OCI-M2 (cell line): ENCODE data around the gene MSRB1.
"Not testable (repeated sequence)": the region's sequence is repeated elsewhere in the genome, so short reads cannot be mapped to it uniquely, and the experiment has no call there.

ENCODE experiments used
- DNase-seq: peaks from one replicate; lab custom pipeline; 2025; ENCODE audit not compliant: unreplicated experiment; lab: John Stamatoyannopoulos, UW

Gene MSRB1

DNA sequence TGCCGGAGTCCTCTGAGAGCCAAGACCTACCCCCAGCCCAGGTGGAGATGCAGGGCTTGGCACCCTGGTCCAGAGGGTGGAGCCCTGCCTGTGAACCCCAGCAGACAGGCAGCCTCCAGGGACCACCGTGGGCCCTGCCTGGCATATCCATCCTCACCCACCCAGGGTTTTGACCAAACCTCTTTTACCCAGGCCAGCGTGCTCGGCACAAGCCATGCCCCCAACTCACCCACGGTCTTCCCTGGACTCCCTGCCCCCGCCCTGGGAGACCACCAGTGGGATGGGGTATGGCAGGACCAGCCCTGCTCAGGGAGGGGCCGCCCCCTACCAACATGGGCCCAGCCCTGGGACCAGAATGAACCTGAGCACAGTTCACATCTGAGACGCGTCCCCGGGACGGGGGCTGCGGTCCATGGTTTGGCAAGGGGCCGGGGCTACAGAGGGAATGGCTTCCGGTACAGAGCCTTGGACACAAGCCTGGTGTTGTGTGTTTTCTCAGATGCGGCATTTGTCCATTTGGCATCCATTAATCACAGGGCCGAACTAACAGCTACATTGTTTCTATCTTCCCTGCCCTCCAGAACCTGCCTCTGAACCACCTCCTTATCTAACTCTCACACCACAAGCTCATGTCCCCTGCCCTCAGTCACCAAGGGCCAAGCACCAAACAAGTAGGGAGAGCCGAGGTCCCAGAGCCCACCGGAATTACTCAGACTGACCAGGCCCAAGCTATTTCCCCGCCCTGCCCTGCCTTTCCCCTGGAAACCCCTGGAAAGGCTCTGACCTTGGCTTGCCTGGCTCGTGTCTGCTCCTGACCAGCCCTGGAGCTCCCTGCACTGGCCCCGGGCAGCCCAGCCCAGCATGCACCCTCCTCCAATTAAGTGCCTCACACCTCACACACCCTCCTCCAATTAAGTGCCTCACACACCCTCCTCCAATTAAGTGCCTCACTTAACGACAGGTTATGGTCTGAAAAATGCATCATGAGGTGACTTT is 38.9 kb downstream of the MSRB1 start:
- no peak for DNase-seq

DNA sequence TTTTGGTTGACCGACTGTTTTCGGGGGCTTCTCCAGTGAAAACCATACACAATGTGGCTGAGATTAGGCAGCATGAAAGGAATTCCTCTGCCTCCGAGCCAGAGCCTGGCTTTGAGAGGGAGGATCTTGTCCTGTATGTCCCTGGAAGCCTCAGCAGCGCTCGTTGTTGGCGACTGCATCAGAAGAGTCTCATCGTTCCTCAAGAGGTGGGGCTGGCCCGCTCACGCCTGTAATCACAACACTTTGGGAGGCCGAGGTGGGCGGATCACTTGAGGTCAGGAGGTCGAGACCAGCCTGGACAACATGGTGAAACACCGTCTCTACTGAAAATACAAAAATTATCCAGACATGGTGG is 39.8 kb downstream of the MSRB1 start:
- DNase-seq: no peak

DNA sequence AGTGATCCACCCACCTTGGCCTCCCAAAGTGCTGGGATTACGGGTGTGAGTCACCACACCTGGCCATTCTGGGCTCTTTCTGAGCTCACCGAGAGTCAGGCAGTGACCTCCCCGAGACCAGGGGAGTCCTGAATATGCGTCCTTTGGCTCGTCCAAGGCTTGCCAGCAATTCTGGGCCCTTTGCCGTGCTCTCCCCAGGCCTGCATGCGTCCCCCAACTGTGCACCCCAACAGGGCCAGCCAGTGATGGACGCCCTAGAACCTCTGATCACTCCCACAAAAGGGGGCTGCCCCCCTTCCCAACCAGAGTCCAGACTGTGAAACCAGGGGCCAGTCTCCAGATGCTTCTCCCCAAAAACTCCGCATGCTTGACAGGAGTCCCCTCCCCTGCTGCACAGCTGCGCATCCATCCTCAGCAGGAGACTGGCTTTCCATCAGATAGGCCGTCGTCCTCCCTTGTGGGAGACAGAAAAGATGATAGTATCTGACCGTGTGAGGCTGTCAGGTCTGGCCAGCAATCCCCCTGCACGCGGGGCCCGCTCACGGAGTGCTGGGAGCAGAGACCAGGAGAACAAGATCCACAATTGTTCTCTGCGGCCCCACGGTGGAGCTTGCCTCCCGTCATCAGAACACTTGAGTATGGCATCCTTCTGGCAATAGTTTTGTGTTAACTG is 40.3 kb downstream of the MSRB1 start:
- DNase-seq: no peak

DNA sequence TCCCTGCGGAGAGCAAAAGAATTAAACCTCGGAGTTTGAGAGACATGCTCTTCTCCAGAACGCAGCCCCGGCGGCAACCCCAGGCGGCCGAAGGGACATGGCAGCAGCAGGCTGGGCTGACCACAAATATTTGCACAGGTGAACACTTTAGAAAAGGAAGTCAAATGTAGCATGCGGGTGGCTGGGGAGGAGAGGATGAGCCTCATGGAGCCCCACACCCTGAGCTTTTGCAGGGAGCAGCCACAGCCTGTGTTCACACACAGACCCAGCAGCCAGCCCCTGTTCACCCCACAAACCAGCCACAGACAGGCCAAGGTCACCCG is 42.6 kb downstream of the MSRB1 start:
- no peak for DNase-seq

DNA sequence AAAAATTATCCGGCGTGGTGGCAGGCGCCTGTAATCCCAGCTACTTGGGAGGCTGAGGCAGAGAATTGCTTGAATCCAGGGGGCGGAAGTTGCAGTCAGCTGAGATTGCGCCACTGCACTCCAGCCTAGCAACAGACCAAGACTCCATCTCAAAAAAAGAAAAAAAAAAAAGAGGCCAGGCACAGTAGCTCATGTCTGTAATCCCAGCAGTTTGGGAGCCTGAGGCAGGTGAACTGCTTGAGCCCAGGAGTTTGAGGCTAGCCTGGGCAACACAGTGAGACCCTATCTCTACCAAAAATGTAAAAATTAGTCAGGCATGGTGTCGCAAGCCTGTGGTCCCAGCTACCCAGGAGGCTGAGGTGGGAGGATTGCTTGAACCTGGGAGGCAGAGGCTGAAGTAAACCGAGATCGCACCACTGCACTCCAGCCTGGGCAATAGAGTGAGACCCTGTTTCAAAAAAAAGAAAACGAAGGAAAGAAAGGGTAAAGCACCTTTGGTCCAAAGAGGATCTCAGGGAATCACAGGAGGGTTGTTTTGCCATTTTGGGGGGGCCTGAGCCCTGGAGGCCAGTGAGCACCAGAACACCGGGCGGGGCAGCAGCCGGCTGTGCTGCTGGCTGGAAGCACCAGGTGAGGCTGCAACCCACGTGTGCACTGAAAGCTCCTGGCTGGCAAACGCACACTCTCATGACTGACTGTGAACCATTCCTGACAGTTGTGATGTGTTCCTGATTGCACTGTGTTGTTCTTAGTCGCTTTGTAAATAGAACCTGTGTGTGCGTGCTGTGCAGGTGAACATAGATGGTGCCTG is 43.2 kb downstream of the MSRB1 start:
- DNase-seq: no peak

DNA sequence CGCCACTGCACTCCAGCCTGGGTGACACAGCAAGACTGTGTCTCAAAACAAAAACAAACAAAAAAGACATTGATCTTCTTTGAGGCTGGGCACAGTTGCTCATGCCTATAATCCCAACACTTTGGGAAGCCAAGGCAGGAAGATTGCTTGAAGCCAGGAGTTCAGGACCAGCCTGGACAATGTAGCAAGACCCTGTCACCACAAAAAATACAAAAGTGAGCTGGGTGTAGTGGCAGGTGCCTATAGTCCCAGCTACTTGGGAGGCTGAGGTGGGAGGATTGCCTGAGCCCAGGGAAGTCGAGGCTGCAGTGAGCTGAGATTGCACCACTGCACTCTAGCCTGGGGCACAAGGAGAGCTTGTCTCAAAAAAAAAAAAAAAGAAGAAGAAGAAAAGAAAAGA is 45.3 kb downstream of the MSRB1 start:
- not testable (repeated sequence) for DNase-seq

DNA sequence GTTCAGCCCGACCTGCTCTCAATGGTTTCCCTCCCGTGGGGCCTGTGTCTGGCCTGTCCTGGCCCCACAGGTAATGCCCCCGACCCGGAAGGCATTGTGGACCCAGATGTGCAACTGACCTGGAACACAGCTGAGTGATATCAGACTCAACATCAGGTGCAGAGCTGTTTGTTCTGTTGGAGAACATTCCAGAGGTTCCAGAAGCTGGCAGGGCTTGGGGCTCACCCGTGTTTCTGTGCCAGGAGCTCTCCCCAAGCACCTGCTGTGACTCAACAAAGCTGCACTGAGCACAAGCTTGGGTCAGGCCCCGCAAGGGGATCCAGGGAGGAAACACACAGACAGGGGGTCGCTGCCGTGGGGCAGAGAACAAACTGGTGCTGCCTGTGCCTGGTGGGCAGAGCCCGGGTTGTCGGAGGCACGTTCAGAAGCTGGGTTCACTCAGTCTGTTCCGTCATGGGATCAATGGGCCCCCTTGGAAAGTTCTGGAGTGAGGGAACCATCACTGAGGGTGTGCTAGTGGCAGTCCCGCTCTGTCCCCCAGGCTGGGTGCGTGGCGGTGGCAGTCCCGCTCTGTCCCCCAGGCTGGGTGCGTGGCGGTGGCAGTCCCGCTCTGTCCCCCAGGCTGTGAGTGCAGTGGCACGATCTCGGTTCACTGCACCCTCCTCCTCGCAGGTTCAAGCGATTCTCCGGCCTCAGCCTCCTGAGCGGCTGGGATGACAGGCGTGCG is 46.9 kb downstream of the MSRB1 start:
- DNase-seq: no peak

DNA sequence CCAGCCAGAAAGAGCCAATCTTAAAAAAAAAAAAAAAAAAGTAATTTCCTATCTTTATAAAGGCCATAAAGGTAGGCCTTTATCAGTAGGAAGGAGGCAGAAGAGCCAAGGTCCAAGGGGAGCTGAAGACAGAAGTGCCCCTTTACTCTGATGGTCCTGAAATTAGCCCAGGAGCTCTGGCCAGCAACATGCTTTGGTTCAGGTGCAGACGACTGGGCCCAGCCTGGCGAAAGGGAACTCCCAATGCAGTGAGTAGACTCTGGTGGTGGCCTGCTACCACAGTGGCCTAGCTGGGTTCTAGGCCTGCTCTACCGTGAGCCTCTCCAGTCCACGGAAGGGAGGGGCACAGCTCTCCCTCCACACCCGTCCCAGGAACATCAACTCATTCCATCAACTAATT is 47.9 kb downstream of the MSRB1 start:
- no peak for DNase-seq

DNA sequence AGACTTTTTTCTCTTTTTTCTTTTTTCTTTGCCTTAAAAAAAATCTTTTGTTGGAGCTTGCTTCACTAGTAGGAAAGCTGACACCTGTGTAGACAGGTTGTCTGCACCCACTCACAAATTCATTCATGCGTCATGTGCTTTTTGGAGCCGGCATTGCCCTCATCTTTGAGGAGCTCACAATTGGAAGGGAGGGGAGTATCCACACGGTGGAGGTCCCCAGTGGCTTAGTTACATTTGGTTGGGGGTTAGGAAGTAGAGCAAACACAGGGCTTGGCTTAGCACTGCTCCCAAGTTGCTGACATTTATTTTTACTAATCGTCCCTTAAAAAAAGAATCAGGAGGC is 52.3 kb downstream of the MSRB1 start:
- DNase-seq: no peak

DNA sequence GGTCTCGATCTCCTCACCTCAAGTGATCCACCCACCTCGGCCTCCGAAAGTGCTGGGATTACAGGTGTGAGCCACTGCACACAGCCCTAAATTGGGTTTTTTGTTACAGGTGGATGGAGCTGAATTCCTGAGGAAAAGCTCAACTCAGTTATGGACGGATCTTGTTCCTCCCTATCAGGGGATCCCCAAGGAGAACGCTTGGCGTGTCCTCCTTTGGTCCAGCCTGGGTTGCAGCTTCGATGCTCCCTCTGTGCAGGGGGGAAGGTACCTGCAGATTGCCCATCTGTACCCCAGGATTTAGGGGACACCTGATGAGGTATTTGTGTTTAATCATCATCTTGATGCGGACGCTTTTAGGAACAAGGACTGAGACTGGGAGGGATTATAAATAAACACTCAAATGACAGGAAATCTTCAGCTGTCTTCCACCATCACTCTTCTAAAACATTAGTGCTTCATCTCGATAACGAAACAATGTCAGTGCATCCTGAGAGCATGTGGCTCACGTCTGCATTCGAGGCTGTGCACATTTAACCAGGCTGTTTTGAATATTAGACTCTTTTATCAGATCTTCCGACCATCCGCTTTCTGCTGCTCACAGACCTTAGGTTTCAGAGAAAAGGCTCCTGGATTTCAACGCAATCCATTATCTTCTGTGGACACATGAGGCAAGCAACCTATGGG is 52.8 kb downstream of the MSRB1 start:
- DNase-seq: no peak
